ENCODE results near the gene PEAK1.

The PEAK1 gene

GRCh38 chr15:77145370-77145769, 274.5 kb downstream of the PEAK1 start:
- no peak overlapping the region for H3K27ac ChIP-seq (ENCODE audit: low read length)
- H3K4me1 ChIP-seq (ENCODE audit: control insufficient read depth, insufficient read depth, low read length), result no peaks in the 10 kb centered on the region
- H3K4me3 ChIP-seq (ENCODE audit: low read length in 2 of 2), result no peak overlapping the region
- peaks cover 0 to 6% of the 10 kb centered on the region in 2 donors for H3K9me3 ChIP-seq (ENCODE audit: control insufficient read depth in 2 of 2, low read length in 2 of 2)
- H3K27me3 ChIP-seq (ENCODE audit: control insufficient read depth in 1 of 2, insufficient read depth in 2 of 2, low read length in 2 of 2), result no peaks in the 10 kb centered on the region
- H3K9ac ChIP-seq (ENCODE audit: low read length in 2 of 2), result no peak overlapping the region
- H3K36me3 ChIP-seq (ENCODE audit: control insufficient read depth in 2 of 2, insufficient read depth in 2 of 2, low read length in 2 of 2), result peaks cover 0 to 5% of the 10 kb centered on the region in 2 donors

- Histone ChIP-seq H3K27ac (ENCODE audit: low read length) (no peak overlapping the region), H3K27me3 (ENCODE audit: control insufficient read depth in 1 of 2, insufficient read depth in 2 of 2, low read length in 2 of 2) (no peaks in the 10 kb centered on the region), H3K9me3 (ENCODE audit: control insufficient read depth in 2 of 2, low read length in 2 of 2) (peaks cover 0 to 9% of the 10 kb centered on the region in 2 donors), H3K4me3 (ENCODE audit: low read length in 2 of 2) (no peak overlapping the region), H3K4me1 (ENCODE audit: control insufficient read depth, insufficient read depth, low read length) (no peaks in the 10 kb centered on the region), H3K9ac (ENCODE audit: low read length in 2 of 2) (no peak overlapping the region), H3K36me3 (ENCODE audit: control insufficient read depth in 2 of 2, insufficient read depth in 2 of 2, low read length in 2 of 2) (peaks cover 0 to 5% of the 10 kb centered on the region in 2 donors)
Observed at GRCh38 chr15:77144492-77145070, 275.3 kb downstream of the PEAK1 start.

GRCh38 chr15:77144026-77144425, 275.9 kb downstream of the PEAK1 start:
- Histone ChIP-seq H3K27ac (ENCODE audit: low read length) (no peak overlapping the region), H3K4me1 (ENCODE audit: control insufficient read depth, insufficient read depth, low read length) (no peaks in the 10 kb centered on the region), H3K4me3 (ENCODE audit: low read length in 2 of 2) (no peak overlapping the region), H3K9ac (ENCODE audit: low read length in 2 of 2) (no peak overlapping the region), H3K27me3 (ENCODE audit: control insufficient read depth in 1 of 2, insufficient read depth in 2 of 2, low read length in 2 of 2) (no peaks in the 10 kb centered on the region), H3K9me3 (ENCODE audit: control insufficient read depth in 2 of 2, low read length in 2 of 2) (peaks cover 0 to 9% of the 10 kb centered on the region in 2 donors), H3K36me3 (ENCODE audit: control insufficient read depth in 2 of 2, insufficient read depth in 2 of 2, low read length in 2 of 2) (peaks cover 0 to 5% of the 10 kb centered on the region in 2 donors)

- Histone ChIP-seq H3K9me3 (ENCODE audit: control insufficient read depth in 2 of 2, low read length in 2 of 2) (peaks cover 0 to 9% of the 10 kb centered on the region in 2 donors), H3K9ac (ENCODE audit: low read length in 2 of 2) (no peak overlapping the region), H3K27ac (ENCODE audit: low read length) (no peak overlapping the region), H3K4me1 (ENCODE audit: control insufficient read depth, insufficient read depth, low read length) (no peaks in the 10 kb centered on the region), H3K27me3 (ENCODE audit: control insufficient read depth in 1 of 2, insufficient read depth in 2 of 2, low read length in 2 of 2) (no peaks in the 10 kb centered on the region), H3K4me3 (ENCODE audit: low read length in 2 of 2) (no peak overlapping the region), H3K36me3 (ENCODE audit: control insufficient read depth in 2 of 2, insufficient read depth in 2 of 2, low read length in 2 of 2) (peaks cover 0 to 5% of the 10 kb centered on the region in 2 donors)
Observed at GRCh38 chr15:77143616-77144015, 276.3 kb downstream of the PEAK1 start.

- no peaks in the 10 kb centered on the region for H3K4me1 ChIP-seq (ENCODE audit: control insufficient read depth, insufficient read depth, low read length)
- H3K27ac ChIP-seq (ENCODE audit: low read length), result no peak overlapping the region
- no peak overlapping the region for H3K4me3 ChIP-seq (ENCODE audit: low read length in 2 of 2)
Observed at GRCh38 chr15:77143191-77143590, 276.7 kb downstream of the PEAK1 start.

GRCh38 chr15:77140220-77140619, 279.7 kb downstream of the PEAK1 start:
- Histone ChIP-seq H3K4me3 (ENCODE audit: low read length in 2 of 2) (no peak overlapping the region), H3K4me1 (ENCODE audit: control insufficient read depth, insufficient read depth, low read length) (no peaks in the 10 kb centered on the region), H3K36me3 (ENCODE audit: control insufficient read depth in 2 of 2, insufficient read depth in 2 of 2, low read length in 2 of 2) (peaks cover 0 to 5% of the 10 kb centered on the region in 2 donors), H3K27ac (ENCODE audit: low read length) (no peak overlapping the region), H3K9me3 (ENCODE audit: control insufficient read depth in 2 of 2, low read length in 2 of 2) (peaks cover 0 to 9% of the 10 kb centered on the region in 2 donors), H3K27me3 (ENCODE audit: control insufficient read depth in 1 of 2, insufficient read depth in 2 of 2, low read length in 2 of 2) (no peaks in the 10 kb centered on the region), H3K9ac (ENCODE audit: low read length in 2 of 2) (no peak overlapping the region)

More at GRCh38 chr15:77143191-77143590, 276.7 kb downstream of the PEAK1 start:
- Histone ChIP-seq H3K36me3 (ENCODE audit: control insufficient read depth in 2 of 2, insufficient read depth in 2 of 2, low read length in 2 of 2) (peaks cover 0 to 5% of the 10 kb centered on the region in 2 donors), H3K27me3 (ENCODE audit: control insufficient read depth in 1 of 2, insufficient read depth in 2 of 2, low read length in 2 of 2) (no peaks in the 10 kb centered on the region), H3K9ac (ENCODE audit: low read length in 2 of 2) (no peak overlapping the region), H3K9me3 (ENCODE audit: control insufficient read depth in 2 of 2, low read length in 2 of 2) (peaks cover 0 to 9% of the 10 kb centered on the region in 2 donors)

GRCh38 chr15:77139312-77139711, 280.6 kb downstream of the PEAK1 start:
- Histone ChIP-seq H3K9me3 (ENCODE audit: control insufficient read depth in 2 of 2, low read length in 2 of 2) (peaks cover 0 to 9% of the 10 kb centered on the region in 2 donors), H3K4me3 (ENCODE audit: low read length in 2 of 2) (no peak overlapping the region), H3K9ac (ENCODE audit: low read length in 2 of 2) (no peak overlapping the region), H3K36me3 (ENCODE audit: control insufficient read depth in 2 of 2, insufficient read depth in 2 of 2, low read length in 2 of 2) (peaks cover 0 to 5% of the 10 kb centered on the region in 2 donors), H3K27me3 (ENCODE audit: control insufficient read depth in 1 of 2, insufficient read depth in 2 of 2, low read length in 2 of 2) (no peaks in the 10 kb centered on the region), H3K27ac (ENCODE audit: low read length) (no peak overlapping the region), H3K4me1 (ENCODE audit: control insufficient read depth, insufficient read depth, low read length) (no peaks in the 10 kb centered on the region)

- no peaks in the 10 kb centered on the region for H3K27me3 ChIP-seq (ENCODE audit: control insufficient read depth in 1 of 2, insufficient read depth in 2 of 2, low read length in 2 of 2)
- H3K9ac ChIP-seq (ENCODE audit: low read length in 2 of 2), result no peak overlapping the region
- no peak overlapping the region for H3K4me3 ChIP-seq (ENCODE audit: low read length in 2 of 2)
- H3K9me3 ChIP-seq (ENCODE audit: control insufficient read depth in 2 of 2, low read length in 2 of 2), result peaks cover 0 to 9% of the 10 kb centered on the region in 2 donors
- peaks cover 2 to 3% of the 10 kb centered on the region in 2 donors for H3K36me3 ChIP-seq (ENCODE audit: control insufficient read depth in 2 of 2, insufficient read depth in 2 of 2, low read length in 2 of 2)
- H3K4me1 ChIP-seq (ENCODE audit: control insufficient read depth, insufficient read depth, low read length), result no peaks in the 10 kb centered on the region
- no peak overlapping the region for H3K27ac ChIP-seq (ENCODE audit: low read length)
Observed at GRCh38 chr15:77138167-77138522, 281.8 kb downstream of the PEAK1 start.

GRCh38 chr15:77135181-77135580, 284.7 kb downstream of the PEAK1 start:
- H3K4me3 ChIP-seq (ENCODE audit: low read length in 2 of 2), result no peak overlapping the region
- H3K9me3 ChIP-seq (ENCODE audit: control insufficient read depth in 2 of 2, low read length in 2 of 2), result peaks cover 0 to under 1% of the 10 kb centered on the region in 2 donors
- H3K9ac ChIP-seq (ENCODE audit: low read length in 2 of 2), result no peak overlapping the region
- no peaks in the 10 kb centered on the region for H3K27me3 ChIP-seq (ENCODE audit: control insufficient read depth in 1 of 2, insufficient read depth in 2 of 2, low read length in 2 of 2)
- H3K27ac ChIP-seq (ENCODE audit: low read length), result no peak overlapping the region
- no peaks in the 10 kb centered on the region for H3K4me1 ChIP-seq (ENCODE audit: control insufficient read depth, insufficient read depth, low read length)
- H3K36me3 ChIP-seq (ENCODE audit: control insufficient read depth in 2 of 2, insufficient read depth in 2 of 2, low read length in 2 of 2), result peaks cover 3 to 4% of the 10 kb centered on the region in 2 donors

GRCh38 chr15:77130315-77130930, 289.5 kb downstream of the PEAK1 start:
- H3K27me3 ChIP-seq (ENCODE audit: control insufficient read depth in 1 of 2, insufficient read depth in 2 of 2, low read length in 2 of 2), result no peaks in the 10 kb centered on the region
- peaks cover 3 to 4% of the 10 kb centered on the region in 2 donors for H3K36me3 ChIP-seq (ENCODE audit: control insufficient read depth in 2 of 2, insufficient read depth in 2 of 2, low read length in 2 of 2)
- H3K9ac ChIP-seq (ENCODE audit: low read length in 2 of 2), result no peak overlapping the region
- no peaks in the 10 kb centered on the region for H3K4me1 ChIP-seq (ENCODE audit: control insufficient read depth, insufficient read depth, low read length)
- no peak overlapping the region for H3K4me3 ChIP-seq (ENCODE audit: low read length in 2 of 2)
- no peaks in the 10 kb centered on the region for H3K9me3 ChIP-seq (ENCODE audit: control insufficient read depth in 2 of 2, low read length in 2 of 2)
- no peak overlapping the region for H3K27ac ChIP-seq (ENCODE audit: low read length)

- no peak overlapping the region for H3K27ac ChIP-seq (ENCODE audit: low read length)
- no peaks in the 10 kb centered on the region for H3K4me1 ChIP-seq (ENCODE audit: control insufficient read depth, insufficient read depth, low read length)
Observed at GRCh38 chr15:77127626-77128025, 292.3 kb downstream of the PEAK1 start.

More at GRCh38 chr15:77127626-77128025, 292.3 kb downstream of the PEAK1 start:
- Histone ChIP-seq H3K36me3 (ENCODE audit: control insufficient read depth in 2 of 2, insufficient read depth in 2 of 2, low read length in 2 of 2) (no peaks in the 10 kb centered on the region), H3K9me3 (ENCODE audit: control insufficient read depth in 2 of 2, low read length in 2 of 2) (no peaks in the 10 kb centered on the region), H3K9ac (ENCODE audit: low read length in 2 of 2) (no peak overlapping the region), H3K27me3 (ENCODE audit: control insufficient read depth in 1 of 2, insufficient read depth in 2 of 2, low read length in 2 of 2) (no peaks in the 10 kb centered on the region), H3K4me3 (ENCODE audit: low read length in 2 of 2) (no peak overlapping the region)
